GM19463 (cell line): ENCODE results near the gene RBM38.

Experiments
- ATAC-seq: cut with Tn5 transposase; IDR thresholded peaks from one replicate; pipeline ENCODE4 v1.9.1; 2021; ENCODE audit warnings: mild to moderate bottlenecking, moderate library complexity; ENCODE audit not compliant: unreplicated experiment

Gene RBM38

GRCh38 chr20:57402206-57403125 is 11.3 kb downstream of the RBM38 start:
- no peak for ATAC-seq

- no peak for ATAC-seq
Measured at GRCh38 chr20:57403216-57403615, 12.0 kb downstream of the RBM38 start.

GRCh38 chr20:57404006-57404405 is 12.8 kb downstream of the RBM38 start:
- ATAC-seq, result no peak

- ATAC-seq, result no peak
Measured at GRCh38 chr20:57404419-57405072, 13.3 kb downstream of the RBM38 start.

- no peak for ATAC-seq
Measured at GRCh38 chr20:57405236-57406016, 14.2 kb downstream of the RBM38 start.

GRCh38 chr20:57407541-57407956 is 16.4 kb downstream of the RBM38 start:
- ATAC-seq, result no peak

GRCh38 chr20:57408131-57408530 is 16.9 kb downstream of the RBM38 start:
- ATAC-seq, result no peak

GRCh38 chr20:57408536-57409233 is 17.5 kb downstream of the RBM38 start:
- ATAC-seq, result no peak

- no peak for ATAC-seq
Measured at GRCh38 chr20:57409316-57409671, 18.1 kb downstream of the RBM38 start.

GRCh38 chr20:57409672-57410397 is 18.6 kb downstream of the RBM38 start:
- no peak for ATAC-seq

- ATAC-seq, result no peak
Measured at GRCh38 chr20:57410398-57410920, 19.3 kb downstream of the RBM38 start.

- no peak for ATAC-seq
Measured at GRCh38 chr20:57410924-57411323, 19.7 kb downstream of the RBM38 start.

GRCh38 chr20:57411406-57412283 is 20.4 kb downstream of the RBM38 start:
- no peak for ATAC-seq

- no peak for ATAC-seq
Measured at GRCh38 chr20:57412347-57413029, 21.3 kb downstream of the RBM38 start.

GRCh38 chr20:57413986-57414385 is 22.8 kb downstream of the RBM38 start:
- no peak for ATAC-seq

GRCh38 chr20:57414867-57415592 is 23.8 kb downstream of the RBM38 start:
- ATAC-seq, result no peak

GRCh38 chr20:57415771-57416170 is 24.6 kb downstream of the RBM38 start:
- ATAC-seq, result no peak
